GM12892 (cell line): ENCODE results near the gene ADAMTSL1.

ENCODE experiments used
- POLR2A ChIP-seq: IDR thresholded peaks from 2 replicates; pipeline ENCODE4 v1.6.1; 2011; ENCODE audit warnings: low read depth, low read length, control low read depth
- POLR2AphosphoS5 ChIP-seq: IDR thresholded peaks from 2 replicates; pipeline ENCODE4 v1.6.1; 2011; ENCODE audit warnings: low read depth, low read length, control low read depth
- TAF1 ChIP-seq: IDR thresholded peaks from 2 replicates; pipeline ENCODE4 v1.6.1; 2011; ENCODE audit warnings: low read depth, mild to moderate bottlenecking, control low read depth, low read length, borderline replicate concordance

- TF ChIP-seq POLR2AphosphoS5 (no peak), POLR2A (no peak), TAF1 (no peak)
Measured at GRCh38 chr9:18708429-18708828, 234.5 kb downstream of the ADAMTSL1 start.
